SK-N-SH (cell line): Measurements from ENCODE around the gene PKP4. TPM values are rescaled to one million over a fixed set of nuclear protein-coding genes. Genes with fewer than 3 reads are reported as not detected.

ENCODE experiments used
- CTCF ChIA-PET: fragments of 300-600, 350-600 bp; formaldehyde crosslinking; extraction: SDS; loops from one replicate; lab custom pipeline; 2021; lab: Yijun Ruan, JAX
- POLR2A ChIA-PET: fragments of 350-600 bp; sonication (Branson Sonifier 250); formaldehyde crosslinking; extraction: SDS; loops from one replicate; lab custom pipeline; 2020; ENCODE audit warnings: antibody characterized with exemption, inconsistent platforms; lab: Yijun Ruan, JAX
- DNase-seq: peaks from one replicate; pipeline ENCODE4 v3.0.0; 2012
- H2AFZ ChIP-seq: fragments of 200-600 bp; sonication (generic); 2 replicates; pipeline ENCODE4 v1.8.1; 2016; ENCODE audit warnings: antibody characterized with exemption, mild to moderate bottlenecking, low read depth
- H3F3A ChIP-seq: fragments of 200-600 bp; sonication (generic); replicated peaks from 2 replicates; pipeline ENCODE3; 2016; ENCODE audit warnings: antibody characterized with exemption, mild to moderate bottlenecking; ENCODE audit not compliant: insufficient read depth
- H3K27ac ChIP-seq, 2 experiments: fragments of 200-500 bp in 1 of 2; fragments of 200-600 bp in 1 of 2; sonication (Bioruptor generic) in 1 of 2; sonication (generic), shearing (Covaris generic) in 1 of 2; 2 replicates each; pipeline versions ENCODE4 v1.5.1 to v1.6.1; 2014 to 2016; ENCODE audit warnings: low read depth in 2 of 2, inconsistent platforms in 1 of 2, low read length in 1 of 2, mild to moderate bottlenecking in 1 of 2, mixed read lengths in 1 of 2
- H3K27me3 ChIP-seq: fragments of 200-600 bp; sonication (generic), shearing (Covaris generic); 2 replicates; pipeline ENCODE4 v1.6.1; 2016; ENCODE audit warnings: mixed run types; ENCODE audit not compliant: insufficient read depth
- H3K36me3 ChIP-seq, 2 experiments: fragments of 200-500 bp in 1 of 2; fragments of 200-600 bp in 1 of 2; sonication (Bioruptor generic) in 1 of 2; sonication (generic) in 1 of 2; replicated peaks in 1 of 2; 2 replicates each; pipeline versions ENCODE3 to v1.5.1; 2014 to 2016; ENCODE audit warnings: low read length in 1 of 2, mild to moderate bottlenecking in 1 of 2; ENCODE audit not compliant: insufficient read depth in 2 of 2, control insufficient read depth in 1 of 2
- H3K4me1 ChIP-seq, 2 experiments: fragments of 200-500 bp in 1 of 2; fragments of 200-600 bp in 1 of 2; sonication (Bioruptor generic) in 1 of 2; sonication (generic), shearing (Covaris generic) in 1 of 2; 2 replicates each; pipeline versions ENCODE4 v1.5.1 to v1.6.1; 2014 to 2016; ENCODE audit warnings: low read depth in 1 of 2, low read length in 1 of 2, mixed run types in 1 of 2; ENCODE audit not compliant: insufficient read depth in 2 of 2, control insufficient read depth in 1 of 2
- H3K4me2 ChIP-seq: fragments of 200-600 bp; sonication (generic), shearing (Covaris generic); 2 replicates; pipeline ENCODE4 v1.6.1; 2017; ENCODE audit warnings: mixed run types
- H3K4me3 ChIP-seq, 2 experiments: fragments of 200-500 bp in 1 of 2; fragments of 200-600 bp in 1 of 2; sonication (Bioruptor generic) in 1 of 2; sonication (generic), shearing (Covaris generic) in 1 of 2; 2 replicates each; pipeline versions ENCODE4 v1.5.1 to v1.8.1; 2014 to 2016; ENCODE audit warnings: low read depth in 2 of 2, inconsistent platforms in 1 of 2, low read length in 1 of 2, mild to moderate bottlenecking in 1 of 2, mixed read lengths in 1 of 2, moderate library complexity in 1 of 2
- H3K79me2 ChIP-seq: fragments of 200-600 bp; sonication (generic); 2 replicates; pipeline ENCODE4 v1.8.1; 2017; ENCODE audit warnings: mild to moderate bottlenecking; ENCODE audit not compliant: insufficient read depth
- H3K9ac ChIP-seq: fragments of 200-600 bp; sonication (generic); 2 replicates; pipeline ENCODE4 v1.6.1; 2017; ENCODE audit warnings: mixed run types
- H3K9me2 ChIP-seq: fragments of 200-600 bp; sonication (generic); 2 replicates; pipeline ENCODE4 v1.6.1; 2017; ENCODE audit warnings: mixed run types
- H3K9me3 ChIP-seq: fragments of 200-600 bp; sonication (generic); 2 replicates; pipeline ENCODE4 v1.6.1; 2017; ENCODE audit warnings: mixed run types, mild to moderate bottlenecking, moderate library complexity
- H4K20me1 ChIP-seq: fragments of 200-600 bp; sonication (generic); 2 replicates; pipeline ENCODE4 v1.6.1; 2017; ENCODE audit warnings: mild to moderate bottlenecking, mixed run types; ENCODE audit not compliant: insufficient read depth
- CHD2 ChIP-seq: fragments of 150-350 bp; IDR thresholded peaks from 2 replicates; pipeline ENCODE4 v1.6.1; 2018; ENCODE audit warnings: low read length; ENCODE audit not compliant: partially characterized antibody
- FOSL2 ChIP-seq: IDR thresholded peaks from 2 replicates; pipeline ENCODE4 v1.4.0; 2012; ENCODE audit warnings: low read depth, mild to moderate bottlenecking, moderate library complexity, borderline replicate concordance
- GABPA ChIP-seq: IDR thresholded peaks from 2 replicates; pipeline ENCODE4 v1.4.0; 2012; ENCODE audit warnings: low read depth, mild to moderate bottlenecking
- GATA2 ChIP-seq: sonication (generic); formaldehyde crosslinking; IDR thresholded peaks from 2 replicates; pipeline ENCODE4 v1.5.0; 2020; ENCODE audit warnings: mild to moderate bottlenecking, missing genetic modification reagents
- MEF2A ChIP-seq: IDR thresholded peaks from 2 replicates; pipeline ENCODE4 v1.4.0; 2012; ENCODE audit warnings: low read depth, borderline replicate concordance
- PBX3 ChIP-seq: IDR thresholded peaks from 2 replicates; pipeline ENCODE4; 2012
- POLR2AphosphoS5 ChIP-seq: IDR thresholded peaks from 2 replicates; pipeline ENCODE4 v1.6.1; 2012; ENCODE audit warnings: low read depth, low read length
- RAD21 ChIP-seq: IDR thresholded peaks from 2 replicates; pipeline ENCODE4 v1.6.1; 2012; ENCODE audit warnings: mild to moderate bottlenecking, low read length
- REST ChIP-seq: IDR thresholded peaks from 2 replicates; pipeline ENCODE4 v1.6.1; 2012; ENCODE audit warnings: mild to moderate bottlenecking, low read depth, low read length, moderate library complexity
- RXRA ChIP-seq: IDR thresholded peaks from 2 replicates; pipeline ENCODE4 v1.4.0; 2012; ENCODE audit warnings: low read depth, mild to moderate bottlenecking, borderline replicate concordance
- SMC3 ChIP-seq: IDR thresholded peaks from 2 replicates; pipeline ENCODE4 v1.6.1; 2012; ENCODE audit warnings: low read depth, low read length, improper control_type of control experiment
- TCF12 ChIP-seq: IDR thresholded peaks from 2 replicates; pipeline ENCODE4 v1.4.0; 2012
- USF2 ChIP-seq: fragments of 150-350 bp; IDR thresholded peaks from 2 replicates; pipeline ENCODE4 v1.6.1; 2017; ENCODE audit warnings: antibody characterized with exemption, low read length, low read depth, borderline replicate concordance
- YY1 ChIP-seq: IDR thresholded peaks from 2 replicates; pipeline ENCODE4 v1.4.0; 2012; ENCODE audit warnings: low read depth, mild to moderate bottlenecking
- WGBS: methylation state at CpG from one replicate; pipeline ENCODE4 v1.1.6; 2017; ENCODE audit warnings: low lambda C conversion rate; 5-methylcytosine and 5-hydroxymethylcytosine counted together
- polyA plus RNA-seq, 3 experiments: library from polyadenylated mRNA; depleted of rRNA; stranded (reverse); fragments of >200 nt; gene quantifications; 2 replicates each; pipeline ENCODE4 v1.2.3, GENCODE V29; 2012

PKP4 gene
- polyA plus RNA-seq, 1 of the 3 experiments (the other 2 are of a cell fraction), result 10.9 TPM

- CTCF ChIA-PET, result interaction anchor here (0.7 to 3.6 kb wide), 2 partner anchors 27 to 68 kb away, joined by 3 to 13 read pairs; no protein-coding TSS in a partner anchor
Observed at GRCh38 chr2:158686210-158686691, 229.5 kb downstream of the PKP4 start.

GRCh38 chr2:158687315-158687714 lies 230.6 kb downstream of the PKP4 start:
- H3K4me2 ChIP-seq, result no peak overlapping the region
- CTCF ChIA-PET, result interaction anchor here (3.6 kb wide), 1 partner anchor 67 kb away, joined by 13 read pairs; no protein-coding TSS in a partner anchor
- H3K9ac ChIP-seq, result no peak overlapping the region
- POLR2A ChIA-PET, result no interaction called here
- no peaks in the 10 kb centered on the region for H3K79me2 ChIP-seq
- H4K20me1 ChIP-seq, result no peaks in the 10 kb centered on the region
- H2AFZ ChIP-seq, result no peak overlapping the region
- no peaks in the 10 kb centered on the region for H3K27me3 ChIP-seq
- no peak overlapping the region for H3K4me3 ChIP-seq
- H3F3A ChIP-seq, result no peaks in the 10 kb centered on the region
- no peaks in the 10 kb centered on the region for H3K9me2 ChIP-seq
- no peaks in the 10 kb centered on the region for H3K36me3 ChIP-seq
- no peaks in the 10 kb centered on the region for H3K9me3 ChIP-seq
- H3K4me1 ChIP-seq, result peaks cover 0 to 6% of the 10 kb centered on the region in 2 experiments; a peak in 1 of 4 replicates
- no peak overlapping the region for H3K27ac ChIP-seq
- 84% methylated on average over 3 of the region's 3 CpGs for WGBS
- DNase-seq, result no peak
- TF ChIP-seq YY1 (no peak), MEF2A (no peak)

More at GRCh38 chr2:158686210-158686691, 229.5 kb downstream of the PKP4 start:
- peaks cover 0 to 2% of the 10 kb centered on the region in 2 experiments for H3K36me3 ChIP-seq
- peaks cover 0 to 6% of the 10 kb centered on the region in 2 experiments; a peak in 1 of 4 replicates for H3K4me1 ChIP-seq
- H3K27ac ChIP-seq, result 0 out of 4 replicates have a peak overlapping the region, but pooled peaks of 1 of the 2 experiments have one; percentile 39
- no peak overlapping the region for H2AFZ ChIP-seq
- H3K9ac ChIP-seq, result no peak overlapping the region
- H3K9me2 ChIP-seq, result no peaks in the 10 kb centered on the region
- TF ChIP-seq CHD2 (no peak), TCF12 (peak; percentile 7; the same call in 1 of the 2 replicates), POLR2AphosphoS5 (no peak), RAD21 (0 out of 2 replicates have a peak, but pooled peaks have one; percentile 8), SMC3 (peak; percentile 10; the same call in 1 of the 2 replicates)
- no peak overlapping the region for H3K4me2 ChIP-seq
- POLR2A ChIA-PET, result no interaction called here
- no peaks in the 10 kb centered on the region for H4K20me1 ChIP-seq
- 44% methylated on average over 11 of the region's 11 CpGs for WGBS
- H3K27me3 ChIP-seq, result no peaks in the 10 kb centered on the region
- H3F3A ChIP-seq, result no peaks in the 10 kb centered on the region
- H3K79me2 ChIP-seq, result no peaks in the 10 kb centered on the region
- peak; percentile 36 for DNase-seq
- H3K9me3 ChIP-seq, result no peaks in the 10 kb centered on the region
- H3K4me3 ChIP-seq, result no peak overlapping the region

- no peak overlapping the region for H3K4me3 ChIP-seq
- H3K4me1 ChIP-seq, result peaks cover 0 to 6% of the 10 kb centered on the region in 2 experiments; a peak in 1 of 4 replicates
- H3K4me2 ChIP-seq, result no peak overlapping the region
- H3K27ac ChIP-seq, result no peak overlapping the region
- H3K9ac ChIP-seq, result no peak overlapping the region
- H3K36me3 ChIP-seq, result no peaks in the 10 kb centered on the region
- no peaks in the 10 kb centered on the region for H3K9me3 ChIP-seq
- H3K79me2 ChIP-seq, result no peaks in the 10 kb centered on the region
- no peaks in the 10 kb centered on the region for H4K20me1 ChIP-seq
- TF ChIP-seq USF2 (no peak), RXRA (no peak), GABPA (no peak), CHD2 (no peak), REST (no peak), PBX3 (no peak), GATA2 (CRISPR knock-in tag) (no peak), RAD21 (no peak), FOSL2 (no peak)
- no peak for DNase-seq
- no peak overlapping the region for H2AFZ ChIP-seq
- POLR2A ChIA-PET, result no interaction called here
- WGBS, result 56% methylated on average over 4 of the region's 4 CpGs
- no peaks in the 10 kb centered on the region for H3K27me3 ChIP-seq
- no peaks in the 10 kb centered on the region for H3F3A ChIP-seq
- CTCF ChIA-PET, result interaction anchor here (1.4 to 3.6 kb wide), 3 partner anchors 49 to 654 kb away, joined by 3 to 13 read pairs (median 4); no protein-coding TSS in a partner anchor
- H3K9me2 ChIP-seq, result no peaks in the 10 kb centered on the region
Observed at GRCh38 chr2:158688721-158689120, 232.0 kb downstream of the PKP4 start.
